Measurements from ENCODE around the gene SERPINA6.

SERPINA6 gene

GRCh38 chr14:94341656-94342333 is 18.7 kb upstream of the SERPINA6 start:
- Histone ChIP-seq H3K79me2 (ENCODE audit: control insufficient read depth, insufficient read depth, low read length, poor library complexity) (no peaks in the 10 kb centered on the region), H3K18ac (ENCODE audit: low read length) (no peak overlapping the region)
- no CpG with 5 or more reads among the region's 5 CpGs for WGBS (ENCODE audit: extremely low coverage, insufficient coverage, insufficient read length)

GRCh38 chr14:94340533-94340932 is 17.4 kb upstream of the SERPINA6 start:
- Histone ChIP-seq H3K4me1 (ENCODE audit: control insufficient read depth in 1 of 2, insufficient read depth in 2 of 2, low read length in 2 of 2) (peaks cover 0 to 2% of the 10 kb centered on the region in 2 experiments), H3K18ac (ENCODE audit: low read length) (no peak overlapping the region), H4K91ac (ENCODE audit: low read depth, low read length) (no peak overlapping the region), H3K79me2 (ENCODE audit: control insufficient read depth, insufficient read depth, low read length, poor library complexity) (no peaks in the 10 kb centered on the region), H4K12ac (ENCODE audit: low read depth, low read length) (no peak overlapping the region), H3K23ac (ENCODE audit: low read length) (no peak overlapping the region), H3K27me3 (ENCODE audit: insufficient read depth, low read length) (no peaks in the 10 kb centered on the region), H2AFZ (ENCODE audit: insufficient read depth, low read length, poor library complexity) (no peak overlapping the region), H3K14ac (ENCODE audit: low read length) (no peak overlapping the region), H3K36me3 (ENCODE audit: control insufficient read depth in 1 of 2, insufficient read depth in 2 of 2, low read length in 2 of 2) (no peaks in the 10 kb centered on the region), H3K27ac (ENCODE audit: low read depth, low read length) (no peak overlapping the region), H3K9me3 (ENCODE audit: insufficient read depth, low read depth, low read length) (no peaks in the 10 kb centered on the region), H3K79me1 (ENCODE audit: low read length) (no peaks in the 10 kb centered on the region), H3K4me3 (ENCODE audit: low read depth, low read length) (no peak overlapping the region), H2AK5ac (ENCODE audit: low read length) (no peak overlapping the region), H2BK5ac (ENCODE audit: low read depth, low read length, poor library complexity) (no peak overlapping the region), H2BK12ac (ENCODE audit: low read length) (no peak overlapping the region), H3K4me2 (ENCODE audit: low read length) (no peak overlapping the region), H4K8ac (ENCODE audit: low read depth, low read length) (no peak overlapping the region), H3K4ac (ENCODE audit: low read depth, low read length) (no peak overlapping the region), H3K9ac (ENCODE audit: low read length) (no peak overlapping the region), H2BK120ac (ENCODE audit: insufficient read depth, low read length, poor library complexity) (no peak overlapping the region)
- DNase-seq: no peak

More at GRCh38 chr14:94341656-94342333, 18.7 kb upstream of the SERPINA6 start:
- Histone ChIP-seq H3K14ac (ENCODE audit: low read length) (no peak overlapping the region), H4K12ac (ENCODE audit: low read depth, low read length) (no peak overlapping the region), H2AFZ (ENCODE audit: insufficient read depth, low read length, poor library complexity) (no peak overlapping the region), H2BK120ac (ENCODE audit: insufficient read depth, low read length, poor library complexity) (no peak overlapping the region), H3K27me3 (ENCODE audit: insufficient read depth, low read length) (no peaks in the 10 kb centered on the region), H2BK5ac (ENCODE audit: low read depth, low read length, poor library complexity) (no peak overlapping the region), H3K23ac (ENCODE audit: low read length) (no peak overlapping the region), H3K4me3 (ENCODE audit: low read depth, low read length) (no peak overlapping the region), H3K4me2 (ENCODE audit: low read length) (no peak overlapping the region), H4K91ac (ENCODE audit: low read depth, low read length) (no peak overlapping the region), H3K9ac (ENCODE audit: low read length) (no peak overlapping the region), H3K36me3 (ENCODE audit: control insufficient read depth in 1 of 2, insufficient read depth in 2 of 2, low read length in 2 of 2) (no peaks in the 10 kb centered on the region), H3K9me3 (ENCODE audit: insufficient read depth, low read depth, low read length) (no peaks in the 10 kb centered on the region), H3K27ac (ENCODE audit: low read depth, low read length) (no peak overlapping the region), H3K4me1 (ENCODE audit: control insufficient read depth in 1 of 2, insufficient read depth in 2 of 2, low read length in 2 of 2) (peaks cover 0 to 2% of the 10 kb centered on the region in 2 experiments), H3K4ac (ENCODE audit: low read depth, low read length) (no peak overlapping the region), H3K79me1 (ENCODE audit: low read length) (no peaks in the 10 kb centered on the region), H4K8ac (ENCODE audit: low read depth, low read length) (no peak overlapping the region), H2AK5ac (ENCODE audit: low read length) (no peak overlapping the region), H2BK12ac (ENCODE audit: low read length) (no peak overlapping the region)
- DNase-seq: no peak

- H3K4ac ChIP-seq (ENCODE audit: low read depth, low read length): no peak overlapping the region
- no peaks in the 10 kb centered on the region for H3K36me3 ChIP-seq (ENCODE audit: control insufficient read depth in 1 of 2, insufficient read depth in 2 of 2, low read length in 2 of 2)
- H2AK5ac ChIP-seq (ENCODE audit: low read length): no peak overlapping the region
- H4K8ac ChIP-seq (ENCODE audit: low read depth, low read length): no peak overlapping the region
- DNase-seq: no peak
- no peak overlapping the region for H2BK12ac ChIP-seq (ENCODE audit: low read length)
- H4K91ac ChIP-seq (ENCODE audit: low read depth, low read length): no peak overlapping the region
- no peak overlapping the region for H3K23ac ChIP-seq (ENCODE audit: low read length)
- no peaks in the 10 kb centered on the region for H3K4me1 ChIP-seq (ENCODE audit: control insufficient read depth in 1 of 2, insufficient read depth in 2 of 2, low read length in 2 of 2)
- H3K27ac ChIP-seq (ENCODE audit: low read depth, low read length): no peak overlapping the region
- no peak overlapping the region for H3K4me3 ChIP-seq (ENCODE audit: low read depth, low read length)
- no peak overlapping the region for H2BK120ac ChIP-seq (ENCODE audit: insufficient read depth, low read length, poor library complexity)
- no peak overlapping the region for H3K18ac ChIP-seq (ENCODE audit: low read length)
- H3K79me1 ChIP-seq (ENCODE audit: low read length): no peaks in the 10 kb centered on the region
- no peak overlapping the region for H2AFZ ChIP-seq (ENCODE audit: insufficient read depth, low read length, poor library complexity)
- no peaks in the 10 kb centered on the region for H3K27me3 ChIP-seq (ENCODE audit: insufficient read depth, low read length)
- H3K9me3 ChIP-seq (ENCODE audit: insufficient read depth, low read depth, low read length): no peaks in the 10 kb centered on the region
- H3K9ac ChIP-seq (ENCODE audit: low read length): no peak overlapping the region
- no peaks in the 10 kb centered on the region for H3K79me2 ChIP-seq (ENCODE audit: control insufficient read depth, insufficient read depth, low read length, poor library complexity)
- no peak overlapping the region for H2BK5ac ChIP-seq (ENCODE audit: low read depth, low read length, poor library complexity)
- no CpG with 5 or more reads among the region's 2 CpGs for WGBS (ENCODE audit: extremely low coverage, insufficient coverage, insufficient read length)
- no peak overlapping the region for H3K14ac ChIP-seq (ENCODE audit: low read length)
- no peak overlapping the region for H3K4me2 ChIP-seq (ENCODE audit: low read length)
- no peak overlapping the region for H4K12ac ChIP-seq (ENCODE audit: low read depth, low read length)
Measured at GRCh38 chr14:94338023-94338422, 14.9 kb upstream of the SERPINA6 start.

- Histone ChIP-seq H4K12ac (ENCODE audit: low read depth, low read length) (no peak overlapping the region), H3K23ac (ENCODE audit: low read length) (no peak overlapping the region), H3K4ac (ENCODE audit: low read depth, low read length) (no peak overlapping the region), H3K4me3 (ENCODE audit: low read depth, low read length) (no peak overlapping the region), H4K8ac (ENCODE audit: low read depth, low read length) (no peak overlapping the region), H3K79me1 (ENCODE audit: low read length) (no peaks in the 10 kb centered on the region), H3K4me1 (ENCODE audit: control insufficient read depth in 1 of 2, insufficient read depth in 2 of 2, low read length in 2 of 2) (no peaks in the 10 kb centered on the region), H3K14ac (ENCODE audit: low read length) (no peak overlapping the region), H3K79me2 (ENCODE audit: control insufficient read depth, insufficient read depth, low read length, poor library complexity) (no peaks in the 10 kb centered on the region), H3K27ac (ENCODE audit: low read depth, low read length) (no peak overlapping the region), H2AK5ac (ENCODE audit: low read length) (no peak overlapping the region), H3K27me3 (ENCODE audit: insufficient read depth, low read length) (no peaks in the 10 kb centered on the region), H3K4me2 (ENCODE audit: low read length) (no peak overlapping the region), H2AFZ (ENCODE audit: insufficient read depth, low read length, poor library complexity) (no peak overlapping the region), H3K9me3 (ENCODE audit: insufficient read depth, low read depth, low read length) (no peaks in the 10 kb centered on the region), H2BK5ac (ENCODE audit: low read depth, low read length, poor library complexity) (no peak overlapping the region), H3K9ac (ENCODE audit: low read length) (no peak overlapping the region), H3K18ac (ENCODE audit: low read length) (no peak overlapping the region), H4K91ac (ENCODE audit: low read depth, low read length) (no peak overlapping the region), H2BK12ac (ENCODE audit: low read length) (no peak overlapping the region), H2BK120ac (ENCODE audit: insufficient read depth, low read length, poor library complexity) (no peak overlapping the region), H3K36me3 (ENCODE audit: control insufficient read depth in 1 of 2, insufficient read depth in 2 of 2, low read length in 2 of 2) (no peaks in the 10 kb centered on the region)
- DNase-seq: no peak
- no CpG with 5 or more reads among the region's 6 CpGs for WGBS (ENCODE audit: extremely low coverage, insufficient coverage, insufficient read length)
Measured at GRCh38 chr14:94337274-94337673, 14.1 kb upstream of the SERPINA6 start.

Measured in trophoblast cell (in vitro differentiated cells and primary cell).